Measurements from ENCODE around the gene BOK. TPM values are rescaled to one million over a fixed set of nuclear protein-coding genes. Genes with fewer than 3 reads are reported as not detected.

Gene BOK
- total and polyA plus RNA-seq, 10 of the 15 experiments (the other 5 are each of a cell fraction or from before 2014, with no cell fraction given) = 0.04 to 0.15 (median 0.12) TPM; not detected in 7

DNA sequence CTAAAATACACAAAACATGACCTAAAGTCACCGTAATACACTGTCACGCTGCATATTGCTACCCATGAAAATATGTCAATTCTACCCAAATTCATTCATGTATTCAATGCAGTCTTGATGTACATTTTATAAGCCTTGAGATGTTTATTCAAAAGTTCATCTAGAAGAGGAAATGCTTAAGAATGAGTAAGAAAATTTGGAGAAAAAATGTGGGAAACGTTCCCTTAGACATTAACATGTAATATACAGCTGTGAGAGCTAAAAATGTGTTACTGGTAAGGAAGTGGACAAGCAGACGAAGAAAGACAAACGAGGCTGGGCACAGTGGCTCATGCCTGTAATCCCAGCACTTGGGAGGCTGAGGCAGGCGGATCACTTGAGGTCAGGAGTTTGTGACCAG, 41.1 kb downstream of the BOK start:
- Histone ChIP-seq H3K79me2 (ENCODE audit: control insufficient read depth, insufficient read depth, low read length) (no peaks in the 10 kb centered on the region), H3K27me3 (replicated peaks in 1 of 2; ENCODE audit: control insufficient read depth in 2 of 2, insufficient read depth in 2 of 2, low read length in 1 of 2) (no peaks in the 10 kb centered on the region), H3K27ac (ENCODE audit: control insufficient read depth, insufficient read depth) (no peak overlapping the region), H3K9ac (ENCODE audit: control insufficient read depth, insufficient read depth, low read length) (no peak overlapping the region), H2AFZ (ENCODE audit: control insufficient read depth, low read depth, low read length) (no peak overlapping the region), H3K4me2 (ENCODE audit: control insufficient read depth, insufficient read depth) (no peak overlapping the region), H3K36me3 (ENCODE audit: control insufficient read depth in 2 of 2, insufficient read depth in 2 of 2, low read length in 1 of 2) (peaks cover 10 to 17% of the 10 kb centered on the region in 2 experiments), H3K9me3 (replicated peaks; ENCODE audit: control insufficient read depth, insufficient read depth, low read length) (no peaks in the 10 kb centered on the region), H4K20me1 (ENCODE audit: control insufficient read depth, insufficient read depth) (no peaks in the 10 kb centered on the region), H3K4me1 (ENCODE audit: control insufficient read depth, insufficient read depth, low read length) (no peaks in the 10 kb centered on the region), H3K4me3 (no peak overlapping the region)
- DNase-seq (ENCODE audit: low read depth, low spot score) = no peak
- ChIA-PET POLR2A (no interaction called here), CTCF (interaction anchor here (1.7 kb wide), 2 partner anchors 279 to 381 kb away, joined by 6 read pairs; no protein-coding TSS in a partner anchor), SMC1A (ENCODE audit: uncharacterized antibody, unreplicated experiment) (interaction anchor here (0.6 to 1.5 kb wide), 3 partner anchors 9 to 280 kb away, joined by 3 read pairs; no protein-coding TSS in a partner anchor), RAD21 (ENCODE audit: unreplicated experiment) (no interaction called here)
- WGBS (ENCODE audit: insufficient coverage, insufficient replicate concordance, low lambda C conversion rate, missing lambda C conversion rate) = 81% methylated on average over 6 of the region's 6 CpGs
- FAIRE-seq = no peak
- no peak for ATAC-seq
- BruUV-seq (replicated peaks) = no TSS peak
- in situ Hi-C loops (cut with MboI) = no loop called here
- intact Hi-C loops (cut with micrococcal nuclease; ENCODE audit: unreplicated experiment) = no loop called here
- TF ChIP-seq, protein P1, sequence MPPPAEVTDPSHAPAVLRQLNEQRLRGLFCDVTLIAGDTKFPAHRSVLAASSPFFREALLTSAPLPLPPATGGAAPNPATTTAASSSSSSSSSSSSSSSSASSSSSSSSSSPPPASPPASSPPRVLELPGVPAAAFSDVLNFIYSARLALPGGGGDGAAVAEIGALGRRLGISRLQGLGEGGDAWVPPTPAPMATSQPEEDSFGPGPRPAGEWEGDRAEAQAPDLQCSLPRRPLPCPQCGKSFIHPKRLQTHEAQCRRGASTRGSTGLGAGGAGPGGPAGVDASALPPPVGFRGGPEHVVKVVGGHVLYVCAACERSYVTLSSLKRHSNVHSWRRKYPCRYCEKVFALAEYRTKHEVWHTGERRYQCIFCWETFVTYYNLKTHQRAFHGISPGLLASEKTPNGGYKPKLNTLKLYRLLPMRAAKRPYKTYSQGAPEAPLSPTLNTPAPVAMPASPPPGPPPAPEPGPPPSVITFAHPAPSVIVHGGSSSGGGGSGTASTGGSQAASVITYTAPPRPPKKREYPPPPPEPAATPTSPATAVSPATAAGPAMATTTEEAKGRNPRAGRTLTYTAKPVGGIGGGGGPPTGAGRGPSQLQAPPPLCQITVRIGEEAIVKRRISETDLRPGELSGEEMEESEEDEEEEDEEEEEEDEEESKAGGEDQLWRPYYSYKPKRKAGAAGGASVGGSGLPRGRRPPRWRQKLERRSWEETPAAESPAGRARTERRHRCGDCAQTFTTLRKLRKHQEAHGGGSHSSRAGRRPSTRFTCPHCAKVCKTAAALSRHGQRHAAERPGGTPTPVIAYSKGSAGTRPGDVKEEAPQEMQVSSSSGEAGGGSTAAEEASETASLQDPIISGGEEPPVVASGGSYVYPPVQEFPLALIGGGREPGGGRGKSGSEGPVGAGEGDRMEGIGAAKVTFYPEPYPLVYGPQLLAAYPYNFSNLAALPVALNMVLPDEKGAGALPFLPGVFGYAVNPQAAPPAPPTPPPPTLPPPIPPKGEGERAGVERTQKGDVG (CRISPR knock-in tag; IDR thresholded peaks at IDR 0.05) = no peak
- TF ChIP-seq GATAD2B (conservative IDR thresholded peaks at IDR 0.05; ENCODE audit: low read depth) (no peak), RUNX3 (IDR thresholded peaks at IDR 0.05; ENCODE audit: low read length) (no peak), KAT2A (conservative IDR thresholded peaks at IDR 0.05; ENCODE audit: control insufficient read depth, low read depth, low read length) (no peak), MEF2B (IDR thresholded peaks at IDR 0.05; ENCODE audit: partially characterized antibody, poor library complexity, severe bottlenecking) (no peak), NRF1 (conservative IDR thresholded peaks at IDR 0.05; ENCODE audit: low read depth, low read length) (no peak), BACH1 (IDR thresholded peaks at IDR 0.05; ENCODE audit: borderline replicate concordance) (no peak), PML (IDR thresholded peaks at IDR 0.05; ENCODE audit: low read length) (no peak), YY1 (IDR thresholded peaks at IDR 0.05; ENCODE audit: low read depth, low read length) (no peak), ZNF24 (IDR thresholded peaks at IDR 0.05) (no peak), EED (IDR thresholded peaks at IDR 0.05; ENCODE audit: low read depth) (no peak), ESRRA (IDR thresholded peaks at IDR 0.05; ENCODE audit: low read length) (no peak), BRCA1 (IDR thresholded peaks at IDR 0.05; ENCODE audit: low read depth, low read length) (no peak), STAT3 (IDR thresholded peaks at IDR 0.05; ENCODE audit: low read depth, low read length) (no peak)
- TF ChIP-seq, protein P2, sequence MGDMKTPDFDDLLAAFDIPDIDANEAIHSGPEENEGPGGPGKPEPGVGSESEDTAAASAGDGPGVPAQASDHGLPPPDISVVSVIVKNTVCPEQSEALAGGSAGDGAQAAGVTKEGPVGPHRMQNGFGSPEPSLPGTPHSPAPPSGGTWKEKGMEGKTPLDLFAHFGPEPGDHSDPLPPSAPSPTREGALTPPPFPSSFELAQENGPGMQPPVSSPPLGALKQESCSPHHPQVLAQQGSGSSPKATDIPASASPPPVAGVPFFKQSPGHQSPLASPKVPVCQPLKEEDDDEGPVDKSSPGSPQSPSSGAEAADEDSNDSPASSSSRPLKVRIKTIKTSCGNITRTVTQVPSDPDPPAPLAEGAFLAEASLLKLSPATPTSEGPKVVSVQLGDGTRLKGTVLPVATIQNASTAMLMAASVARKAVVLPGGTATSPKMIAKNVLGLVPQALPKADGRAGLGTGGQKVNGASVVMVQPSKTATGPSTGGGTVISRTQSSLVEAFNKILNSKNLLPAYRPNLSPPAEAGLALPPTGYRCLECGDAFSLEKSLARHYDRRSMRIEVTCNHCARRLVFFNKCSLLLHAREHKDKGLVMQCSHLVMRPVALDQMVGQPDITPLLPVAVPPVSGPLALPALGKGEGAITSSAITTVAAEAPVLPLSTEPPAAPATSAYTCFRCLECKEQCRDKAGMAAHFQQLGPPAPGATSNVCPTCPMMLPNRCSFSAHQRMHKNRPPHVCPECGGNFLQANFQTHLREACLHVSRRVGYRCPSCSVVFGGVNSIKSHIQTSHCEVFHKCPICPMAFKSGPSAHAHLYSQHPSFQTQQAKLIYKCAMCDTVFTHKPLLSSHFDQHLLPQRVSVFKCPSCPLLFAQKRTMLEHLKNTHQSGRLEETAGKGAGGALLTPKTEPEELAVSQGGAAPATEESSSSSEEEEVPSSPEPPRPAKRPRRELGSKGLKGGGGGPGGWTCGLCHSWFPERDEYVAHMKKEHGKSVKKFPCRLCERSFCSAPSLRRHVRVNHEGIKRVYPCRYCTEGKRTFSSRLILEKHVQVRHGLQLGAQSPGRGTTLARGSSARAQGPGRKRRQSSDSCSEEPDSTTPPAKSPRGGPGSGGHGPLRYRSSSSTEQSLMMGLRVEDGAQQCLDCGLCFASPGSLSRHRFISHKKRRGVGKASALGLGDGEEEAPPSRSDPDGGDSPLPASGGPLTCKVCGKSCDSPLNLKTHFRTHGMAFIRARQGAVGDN (IDR thresholded peaks at IDR 0.05) = no peak
- TF ChIP-seq, protein P3, sequence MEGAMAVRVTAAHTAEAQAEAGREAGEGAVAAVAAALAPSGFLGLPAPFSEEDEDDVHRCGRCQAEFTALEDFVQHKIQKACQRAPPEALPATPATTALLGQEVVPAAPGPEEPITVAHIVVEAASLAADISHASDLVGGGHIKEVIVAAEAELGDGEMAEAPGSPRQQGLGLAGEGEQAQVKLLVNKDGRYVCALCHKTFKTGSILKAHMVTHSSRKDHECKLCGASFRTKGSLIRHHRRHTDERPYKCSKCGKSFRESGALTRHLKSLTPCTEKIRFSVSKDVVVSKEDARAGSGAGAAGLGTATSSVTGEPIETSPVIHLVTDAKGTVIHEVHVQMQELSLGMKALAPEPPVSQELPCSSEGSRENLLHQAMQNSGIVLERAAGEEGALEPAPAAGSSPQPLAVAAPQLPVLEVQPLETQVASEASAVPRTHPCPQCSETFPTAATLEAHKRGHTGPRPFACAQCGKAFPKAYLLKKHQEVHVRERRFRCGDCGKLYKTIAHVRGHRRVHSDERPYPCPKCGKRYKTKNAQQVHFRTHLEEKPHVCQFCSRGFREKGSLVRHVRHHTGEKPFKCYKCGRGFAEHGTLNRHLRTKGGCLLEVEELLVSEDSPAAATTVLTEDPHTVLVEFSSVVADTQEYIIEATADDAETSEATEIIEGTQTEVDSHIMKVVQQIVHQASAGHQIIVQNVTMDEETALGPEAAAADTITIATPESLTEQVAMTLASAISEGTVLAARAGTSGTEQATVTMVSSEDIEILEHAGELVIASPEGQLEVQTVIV (IDR thresholded peaks at IDR 0.05; ENCODE audit: borderline replicate concordance, partially characterized antibody) = no peak

All from GM12878 (cell line).